ENCODE measurements around the gene SPON1.

GRCh38 chr11:14102766-14103165 lies 140.2 kb downstream of the SPON1 start:
- TF ChIP-seq CTCF (IDR thresholded peaks at IDR 0.05; ENCODE audit: low read depth, low read length, missing input control) = no peak
- no peak for TF ChIP-seq REST (IDR thresholded peaks at IDR 0.05)
- no peak for TF ChIP-seq EGR1 (IDR thresholded peaks at IDR 0.05; ENCODE audit: low read depth in 2 of 2)
- no peak for TF ChIP-seq MAX (IDR thresholded peaks at IDR 0.05)
- no peak for TF ChIP-seq ATF3 (IDR thresholded peaks at IDR 0.05)
